GM12865 (cell line): Measurements from ENCODE around the gene MAGI1.

Experiments used
- DNase-seq: peaks from one replicate; pipeline ENCODE4 v3.0.0; 2010; ENCODE audit warnings: low read depth
- H3K4me3 ChIP-seq: 2 replicates; pipeline ENCODE4 v1.5.1; 2011; ENCODE audit warnings: mild to moderate bottlenecking, low read depth, low read length, control low read depth
- CTCF ChIP-seq: IDR thresholded peaks from 2 replicates; pipeline ENCODE4 v1.5.1; 2011; ENCODE audit warnings: low read length, control low read depth, low read depth, inconsistent platforms; ENCODE audit not compliant: insufficient read depth; ENCODE audit errors: missing control alignments

MAGI1 gene

GRCh38 chr3:65425880-65426279 is 612.8 kb downstream of the MAGI1 start:
- H3K4me3 ChIP-seq: no peak overlapping the region
- DNase-seq: no peak
- no peak for TF ChIP-seq CTCF

- H3K4me3 ChIP-seq: no peak overlapping the region
- TF ChIP-seq CTCF: no peak
- no peak for DNase-seq
These were observed 616.6 kb downstream of the MAGI1 start for GRCh38 chr3:65422154-65422553.

- no peak for TF ChIP-seq CTCF
- DNase-seq: no peak
- no peak overlapping the region for H3K4me3 ChIP-seq
These were observed 619.5 kb downstream of the MAGI1 start for GRCh38 chr3:65419233-65419632.

GRCh38 chr3:65413891-65414290 is 624.8 kb downstream of the MAGI1 start:
- DNase-seq: no peak
- TF ChIP-seq CTCF: no peak
- H3K4me3 ChIP-seq: no peak overlapping the region

- no peak overlapping the region for H3K4me3 ChIP-seq
- TF ChIP-seq CTCF: no peak
- no peak for DNase-seq
These were observed 626.1 kb downstream of the MAGI1 start for GRCh38 chr3:65412588-65412987.

GRCh38 chr3:65411367-65411766 is 627.4 kb downstream of the MAGI1 start:
- H3K4me3 ChIP-seq: no peak overlapping the region
- DNase-seq: no peak
- no peak for TF ChIP-seq CTCF

GRCh38 chr3:65409176-65409569 is 629.5 kb downstream of the MAGI1 start:
- DNase-seq: no peak
- no peak for TF ChIP-seq CTCF
- no peak overlapping the region for H3K4me3 ChIP-seq
